ENCODE measurements around the gene DAO. TPM values are rescaled to one million over a fixed set of nuclear protein-coding genes. Genes with fewer than 3 reads are reported as not detected.

The DAO gene
- total and polyA plus RNA-seq, 2 of the 4 experiments (the other 2 are of a cell fraction): not detected

DNA sequence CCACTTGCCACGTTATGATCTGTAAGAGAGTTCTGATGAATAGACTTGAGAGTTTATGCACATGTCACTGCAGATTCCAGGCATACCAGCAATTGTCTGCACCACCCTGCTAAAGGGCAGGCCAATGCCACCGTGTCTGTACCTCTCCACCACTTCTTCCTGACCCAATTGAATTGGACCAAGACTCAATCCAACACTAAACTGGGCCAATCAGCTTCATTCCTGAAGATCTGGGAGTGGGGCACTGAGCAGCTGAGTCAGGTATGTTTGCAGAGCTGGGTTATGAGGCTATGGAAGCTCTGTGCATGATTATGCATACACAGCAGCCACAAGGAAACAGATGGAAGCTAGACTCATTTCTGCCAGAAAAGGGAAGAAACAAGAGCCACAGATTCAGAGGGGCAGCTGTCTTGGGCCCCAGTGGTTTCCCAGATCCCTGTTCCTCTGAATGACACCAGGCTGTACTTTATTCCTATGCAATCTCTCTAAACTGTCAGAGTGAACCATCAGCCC is 28.0 kb downstream of the DAO start:
- Histone ChIP-seq H3K23ac (ENCODE audit: low read depth, low read length) (no peak overlapping the region), H3K4me2 (ENCODE audit: low read depth, low read length) (no peak overlapping the region), H4K8ac (ENCODE audit: low read depth in 2 of 2, low read length in 2 of 2) (no peak overlapping the region), H3K27me3 (ENCODE audit: control insufficient read depth, insufficient read depth, low read length) (peaks cover 4% of the 10 kb centered on the region), H3K9me3 (ENCODE audit: control insufficient read depth, insufficient read depth, low read length) (no peaks in the 10 kb centered on the region; the same call in 1 of the 2 replicates), H4K91ac (ENCODE audit: insufficient read depth, low read depth, low read length) (no peak overlapping the region), H3K9ac (ENCODE audit: low read depth, low read length) (no peak overlapping the region), H2BK20ac (ENCODE audit: low read depth, low read length) (no peak overlapping the region), H4K20me1 (ENCODE audit: insufficient read depth, low read length) (no peaks in the 10 kb centered on the region), H3K14ac (replicated peaks; ENCODE audit: low read depth, low read length) (no peak overlapping the region), H2BK120ac (ENCODE audit: low read depth, low read length) (no peak overlapping the region), H2BK15ac (ENCODE audit: low read depth, low read length) (no peak overlapping the region), H3K36me3 (ENCODE audit: control insufficient read depth, insufficient read depth, low read length) (no peaks in the 10 kb centered on the region), H3K4ac (ENCODE audit: low read depth, low read length) (no peak overlapping the region), H3K79me1 (ENCODE audit: low read depth in 1 of 2, low read length in 2 of 2) (no peaks in the 10 kb centered on the region), H3K18ac (ENCODE audit: low read depth, low read length) (no peak overlapping the region), H3K27ac (ENCODE audit: insufficient read depth, low read length) (no peak overlapping the region), H3K9me1 (ENCODE audit: insufficient read depth, low read length) (peaks cover 6% of the 10 kb centered on the region; the same call in 1 of the 2 replicates), H3K56ac (ENCODE audit: extremely low read depth, insufficient read depth, low read length) (no peak overlapping the region), H3K4me1 (ENCODE audit: control insufficient read depth, insufficient read depth, low read length) (no peaks in the 10 kb centered on the region), H2AFZ (replicated peaks; ENCODE audit: low read length, poor library complexity) (no peak overlapping the region), H2AK5ac (ENCODE audit: low read depth, low read length) (no peak overlapping the region), H2BK5ac (ENCODE audit: low read depth, low read length, poor library complexity, severe bottlenecking) (no peak overlapping the region), H2AK9ac (replicated peaks; ENCODE audit: low read depth, low read length, poor library complexity) (no peak overlapping the region), H4K5ac (ENCODE audit: low read depth, low read length) (no peak overlapping the region), H3K4me3 (ENCODE audit: insufficient read depth, low read depth, low read length) (no peak overlapping the region)
- intact Hi-C loops (cut with micrococcal nuclease): no loop called here
- no CpG with 5 or more reads among the region's 2 CpGs for WGBS, 2 experiments (ENCODE audit: extremely low coverage in 2 of 2, insufficient read length in 1 of 2)
- ATAC-seq (ENCODE audit: low read depth) (peak; percentile 17; the same call in 1 of the 2 replicates), DNase-seq (no peak)
- dilution Hi-C loops (cut with HindIII; ENCODE audit: low sequenced_read_pairs, unreplicated experiment): no loop called here
- in situ Hi-C loops (cut with MboI; ENCODE audit: low sequenced_read_pairs): no loop called here
- CTCF ChIA-PET: no interaction called here
- no TSS peak for BruUV-seq (replicated peaks)
- no peak for TF ChIP-seq RAD21 (IDR thresholded peaks at IDR 0.05; ENCODE audit: low read length)
- TF ChIP-seq POLR2A (IDR thresholded peaks at IDR 0.05; ENCODE audit: low read depth, low read length): no peak
- TF ChIP-seq, protein P1, sequence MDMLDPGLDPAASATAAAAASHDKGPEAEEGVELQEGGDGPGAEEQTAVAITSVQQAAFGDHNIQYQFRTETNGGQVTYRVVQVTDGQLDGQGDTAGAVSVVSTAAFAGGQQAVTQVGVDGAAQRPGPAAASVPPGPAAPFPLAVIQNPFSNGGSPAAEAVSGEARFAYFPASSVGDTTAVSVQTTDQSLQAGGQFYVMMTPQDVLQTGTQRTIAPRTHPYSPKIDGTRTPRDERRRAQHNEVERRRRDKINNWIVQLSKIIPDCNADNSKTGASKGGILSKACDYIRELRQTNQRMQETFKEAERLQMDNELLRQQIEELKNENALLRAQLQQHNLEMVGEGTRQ (IDR thresholded peaks at IDR 0.05; ENCODE audit: low read depth, low read length): no peak
- no peak for TF ChIP-seq SMC3 (IDR thresholded peaks at IDR 0.05; ENCODE audit: low read depth, low read length)
- no peak for TF ChIP-seq NFE2L2 (IDR thresholded peaks at IDR 0.05; ENCODE audit: low read depth, low read length)
- TF ChIP-seq RFX5 (IDR thresholded peaks at IDR 0.05; ENCODE audit: low read depth, low read length): no peak
- no peak for TF ChIP-seq BHLHE40 (IDR thresholded peaks at IDR 0.05; ENCODE audit: low read depth, low read length)
- no peak for TF ChIP-seq CHD1 (IDR thresholded peaks at IDR 0.05; ENCODE audit: low read depth, low read length)
- TF ChIP-seq MAZ (IDR thresholded peaks at IDR 0.05; ENCODE audit: borderline replicate concordance, low read depth, low read length): no peak
- TF ChIP-seq ELK1 (IDR thresholded peaks at IDR 0.05; ENCODE audit: borderline replicate concordance, low read depth, low read length): no peak
- no peak for TF ChIP-seq RCOR1 (IDR thresholded peaks at IDR 0.05; ENCODE audit: insufficient replicate concordance, low read length)
- TF ChIP-seq MXI1 (IDR thresholded peaks at IDR 0.05; ENCODE audit: borderline replicate concordance, low read depth, low read length): no peak
- TF ChIP-seq FOS (IDR thresholded peaks at IDR 0.05; ENCODE audit: low read depth, low read length): no peak
- TF ChIP-seq CEBPB (IDR thresholded peaks at IDR 0.05; ENCODE audit: low read depth, low read length): no peak
- TF ChIP-seq CTCF (conservative IDR thresholded peaks at IDR 0.05; ENCODE audit: low read depth, low read length): no peak
- no peak for TF ChIP-seq MAFK (IDR thresholded peaks at IDR 0.05; ENCODE audit: low read depth, low read length)
- POLR2A ChIA-PET (ENCODE audit: unreplicated experiment): no interaction called here

All from IMR-90 (cell line).